Stimulated activated CD8-positive, alpha-beta memory T cell treated with anti-CD3 and anti-CD28 coated beads, Interleukin-15, amount 100 ng/mL, for 48 hours (primary cell): ENCODE data around the gene NHERF2.

Experiments used
- DNase-seq, 2 donors: peaks; one replicate each; pipeline ENCODE4 v3.0.0-alpha.2; 2020; ENCODE audit warnings: low read depth in 2 of 2

Gene NHERF2

DNA sequence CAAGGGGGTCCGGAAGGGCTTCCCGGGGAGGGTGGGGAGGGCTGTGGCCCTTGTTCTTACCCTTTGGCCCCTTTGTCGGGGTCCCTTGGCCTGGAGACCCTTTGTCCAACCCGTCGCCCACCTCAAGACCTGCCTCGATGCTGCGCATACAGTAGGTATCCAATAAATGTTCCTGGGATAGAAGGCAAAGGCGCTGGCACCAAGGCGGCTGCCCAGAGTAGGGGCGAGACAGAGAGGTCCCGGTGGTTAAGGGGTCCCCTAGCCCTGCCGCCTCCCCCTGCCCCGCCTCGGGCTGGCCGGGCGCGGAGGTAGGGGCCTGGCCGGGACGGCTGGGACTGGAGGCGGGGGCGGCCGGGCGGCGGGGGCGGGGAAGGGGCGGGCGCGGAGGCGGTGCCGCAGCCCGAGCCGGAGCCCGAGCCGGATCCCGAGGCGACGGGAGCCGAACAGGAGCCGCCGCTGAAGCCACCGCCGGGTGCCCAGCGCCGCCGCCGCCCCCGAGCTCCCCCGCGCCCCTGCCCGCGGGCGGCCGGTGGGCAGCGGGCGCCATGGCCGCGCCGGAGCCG, at the start of gene NHERF2:
NHERF2 (plus strand) TSS at position 442 of the 563 bp plus-strand sequence; CDS start at position 546, 104 bp downstream.
- DNase-seq = no peak

DNA sequence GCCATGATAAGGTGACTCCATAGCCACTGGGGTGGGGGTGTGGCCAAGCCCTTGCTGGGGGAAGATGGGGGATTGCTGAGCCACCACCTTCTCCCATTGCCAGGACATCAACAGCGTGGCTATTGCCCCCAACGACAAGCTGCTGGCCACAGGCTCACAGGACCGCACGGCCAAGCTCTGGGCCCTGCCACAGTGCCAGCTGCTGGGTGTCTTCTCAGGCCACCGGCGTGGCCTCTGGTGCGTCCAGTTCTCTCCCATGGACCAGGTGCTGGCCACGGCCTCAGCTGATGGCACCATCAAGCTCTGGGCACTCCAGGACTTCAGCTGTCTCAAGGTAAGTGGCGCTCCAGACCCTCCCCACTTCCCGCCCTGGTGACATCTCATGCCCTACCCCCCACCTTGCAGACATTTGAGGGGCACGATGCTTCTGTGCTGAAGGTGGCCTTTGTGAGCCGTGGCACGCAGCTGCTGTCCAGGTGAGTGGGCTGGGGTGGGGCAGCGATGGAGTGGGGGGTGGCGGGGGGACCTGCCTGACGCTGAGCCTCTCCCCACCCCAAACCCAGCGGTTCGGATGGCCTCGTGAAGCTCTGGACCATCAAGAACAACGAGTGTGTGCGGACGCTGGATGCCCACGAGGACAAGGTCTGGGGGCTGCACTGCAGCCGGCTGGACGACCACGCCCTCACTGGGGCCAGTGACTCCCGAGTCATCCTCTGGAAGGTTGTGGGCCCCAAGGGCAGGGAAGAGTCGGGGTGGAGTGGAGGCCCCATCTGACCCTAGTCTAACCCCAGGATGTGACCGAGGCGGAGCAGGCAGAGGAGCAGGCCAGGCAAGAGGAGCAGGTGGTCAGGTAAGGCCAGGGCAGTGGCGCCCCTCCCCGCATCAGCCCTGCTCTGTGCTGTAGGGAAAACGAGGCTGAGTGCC, 49.5 kb upstream of the NHERF2 start:
- DNase-seq = no peak

DNA sequence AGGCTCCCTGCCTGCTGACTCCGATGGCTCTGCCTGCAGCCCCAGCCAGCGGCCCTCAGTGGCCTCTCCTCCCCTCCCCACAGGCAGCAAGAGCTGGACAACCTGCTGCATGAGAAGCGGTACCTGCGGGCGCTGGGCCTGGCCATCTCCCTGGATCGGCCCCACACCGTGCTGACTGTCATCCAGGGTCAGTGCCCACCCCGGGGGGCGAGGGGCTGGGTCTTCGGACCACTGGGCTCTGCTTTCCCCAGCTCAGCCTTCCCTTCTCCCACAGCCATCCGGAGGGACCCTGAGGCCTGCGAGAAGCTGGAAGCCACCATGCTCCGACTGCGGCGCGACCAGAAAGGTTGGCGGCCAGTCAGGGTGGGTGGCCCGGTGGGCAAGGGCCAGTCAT, 48.8 kb upstream of the NHERF2 start:
- DNase-seq = no peak

DNA sequence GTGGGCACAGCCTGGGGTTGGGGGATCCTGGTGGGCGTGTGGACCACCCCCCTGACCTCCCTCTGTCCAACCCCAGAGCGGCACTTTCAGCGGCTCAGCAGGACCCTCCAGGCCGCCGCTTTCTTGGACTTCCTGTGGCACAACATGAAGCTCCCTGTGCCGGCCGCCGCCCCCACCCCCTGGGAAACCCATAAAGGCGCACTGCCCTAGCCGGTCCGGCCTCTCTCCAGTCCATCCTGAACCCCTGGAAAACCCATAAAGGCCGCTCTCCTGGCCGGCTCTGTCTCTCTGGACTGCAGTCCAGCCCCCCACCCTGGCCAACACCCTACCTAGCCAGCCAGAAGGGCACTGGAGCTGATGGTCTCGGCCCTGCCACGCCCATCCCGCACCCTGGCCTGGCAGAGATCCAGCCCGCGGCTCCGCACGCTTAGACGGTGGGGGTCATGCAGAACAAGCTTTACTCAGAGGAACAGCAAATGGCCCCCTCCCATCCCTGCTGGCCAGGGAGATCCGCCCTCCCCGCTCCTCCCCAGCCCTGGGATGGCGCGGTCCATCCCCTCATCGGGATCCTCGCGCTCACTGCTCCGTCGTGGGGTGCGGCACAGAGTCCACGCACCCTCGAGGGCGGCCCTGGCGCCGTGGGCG, 48.1 kb upstream of the NHERF2 start:
- DNase-seq = no peak

DNA sequence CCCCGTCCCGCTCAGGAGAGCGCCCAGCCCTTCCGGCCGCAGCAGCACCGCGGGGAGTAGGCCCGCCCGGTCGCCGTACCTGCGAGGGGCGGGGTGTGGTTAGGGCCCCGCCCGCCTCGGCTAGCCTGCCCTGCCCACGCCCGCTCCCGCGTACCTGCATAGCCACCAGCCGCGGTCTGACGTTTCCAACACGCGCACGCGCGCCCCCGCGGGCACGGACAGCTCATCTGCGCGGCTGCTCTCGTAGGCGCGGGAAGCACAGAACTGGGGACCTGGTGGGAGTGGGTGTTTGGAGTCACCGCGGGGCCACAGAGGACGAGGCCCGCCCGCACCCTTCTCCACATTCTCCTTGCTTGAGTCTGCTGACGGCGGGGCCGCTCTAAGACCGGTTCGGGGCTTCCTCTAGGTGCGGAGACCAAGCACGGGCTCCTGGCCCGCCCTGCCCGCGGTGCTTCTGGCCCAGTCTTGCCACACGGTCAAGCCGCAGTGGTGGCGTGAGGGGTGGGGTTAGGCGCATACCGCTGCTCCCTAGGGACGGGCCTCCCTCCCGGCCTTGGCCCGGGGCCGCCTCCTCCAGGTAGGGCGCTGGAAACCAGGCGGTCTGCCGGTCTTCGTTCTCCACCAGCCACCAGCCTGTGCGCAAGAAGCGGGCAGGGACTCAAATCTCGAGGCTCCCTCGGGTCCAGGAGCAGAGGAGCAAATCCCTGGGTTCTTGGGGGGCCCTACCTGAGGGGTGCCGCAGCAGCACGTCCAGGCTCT, 47.3 kb upstream of the NHERF2 start:
- DNase-seq = no peak

DNA sequence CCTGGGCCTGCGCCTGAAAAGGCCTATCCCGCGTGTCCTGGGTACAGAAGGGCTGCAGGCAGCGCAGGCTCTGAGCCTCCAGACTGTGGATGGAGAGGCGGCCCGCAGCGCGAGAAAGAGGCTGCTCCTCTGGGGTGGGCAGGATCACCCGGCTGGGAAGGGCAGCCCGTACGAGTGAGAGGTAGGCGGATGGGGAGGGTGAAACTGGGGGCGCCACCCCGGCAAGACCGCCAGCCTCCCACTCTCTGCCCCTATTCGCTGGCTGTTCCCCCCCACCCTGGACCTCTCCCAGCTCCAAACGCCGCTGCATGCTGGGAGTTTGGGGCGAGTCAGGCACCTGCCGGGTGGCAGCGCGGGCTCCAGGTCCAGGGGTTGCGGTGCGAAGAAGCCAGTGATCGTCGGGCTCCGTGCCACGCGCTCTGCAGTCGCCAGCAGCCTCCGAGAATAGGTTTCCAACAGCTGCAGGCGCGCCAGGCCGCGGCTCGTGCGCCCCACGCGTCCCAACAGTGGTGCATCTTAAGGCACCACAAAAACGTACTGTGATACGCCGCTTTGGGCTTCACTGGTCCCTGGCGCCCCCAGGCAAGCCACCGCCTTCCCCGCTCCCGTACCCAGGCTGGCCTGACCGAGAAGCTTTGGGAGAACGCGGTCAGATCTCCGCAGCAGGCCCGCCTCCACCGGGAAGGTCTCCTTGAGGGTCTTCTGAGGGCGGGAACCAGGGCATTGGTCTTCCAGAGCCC, 46.5 kb upstream of the NHERF2 start:
- no peak for DNase-seq

DNA sequence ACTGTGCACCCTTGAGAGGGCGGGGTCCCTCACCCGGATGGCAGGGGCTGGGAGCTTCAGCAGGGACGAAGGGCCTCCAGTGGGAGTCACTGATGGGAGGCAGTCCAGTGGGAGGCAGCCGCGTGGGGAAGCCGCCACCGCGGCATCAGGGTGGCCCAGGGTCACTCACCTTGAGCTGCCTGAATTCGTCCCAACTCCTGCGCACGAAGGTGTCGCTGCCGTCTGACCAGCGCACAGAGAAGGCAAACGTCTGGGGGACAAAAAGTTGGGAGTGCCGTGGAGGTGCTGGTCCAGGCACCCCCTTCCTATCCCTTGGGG, 46.0 kb upstream of the NHERF2 start:
- no peak for DNase-seq

DNA sequence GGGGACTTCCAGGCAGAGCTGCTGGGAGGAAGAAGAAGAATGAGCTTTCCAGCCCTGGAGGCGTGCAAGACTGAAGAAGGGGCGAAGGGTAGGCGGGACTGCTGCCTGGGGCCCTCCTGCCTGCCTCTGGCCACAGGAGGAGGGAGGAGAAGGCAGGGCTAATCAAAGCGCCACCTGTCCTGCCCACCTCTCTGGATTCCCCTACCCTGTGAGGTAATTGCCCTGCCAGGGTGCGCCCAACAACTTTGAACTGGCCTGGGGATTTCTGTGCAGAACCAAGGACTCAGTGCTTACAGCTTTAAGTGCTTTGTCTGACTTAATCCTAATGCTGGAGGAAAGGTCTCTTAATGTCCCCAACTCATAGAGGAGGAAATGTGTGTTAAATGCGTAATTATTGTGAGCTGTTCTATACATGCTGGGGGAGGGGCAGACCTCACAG, 45.3 kb upstream of the NHERF2 start, which contains the start of gene NOXO1:
NOXO1 (minus strand) TSS at position 72 of the 439 bp plus-strand sequence. CDS start 290 bp downstream, outside the sequence.
- no peak for DNase-seq

DNA sequence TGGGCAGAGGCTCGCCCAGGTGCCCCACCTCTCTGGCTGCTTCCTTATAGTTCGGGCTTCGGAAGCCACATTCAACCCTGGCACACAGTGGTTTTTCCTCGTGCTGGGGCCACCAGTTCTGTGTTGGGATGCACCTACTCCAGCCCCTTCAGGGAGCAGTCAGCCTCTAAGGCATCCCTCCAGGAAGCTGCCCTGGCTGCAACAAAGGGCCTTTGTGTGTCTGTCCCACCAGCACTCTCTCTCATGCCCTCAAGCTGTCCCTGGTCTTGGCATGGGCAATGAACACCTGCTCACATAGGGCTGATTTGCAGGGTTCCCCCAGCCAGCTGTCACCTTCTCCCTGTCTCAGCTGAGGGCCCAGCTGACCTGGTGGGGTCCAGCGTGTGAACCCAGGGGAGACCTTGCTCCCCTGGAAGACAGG, 44.7 kb upstream of the NHERF2 start:
- no peak for DNase-seq

DNA sequence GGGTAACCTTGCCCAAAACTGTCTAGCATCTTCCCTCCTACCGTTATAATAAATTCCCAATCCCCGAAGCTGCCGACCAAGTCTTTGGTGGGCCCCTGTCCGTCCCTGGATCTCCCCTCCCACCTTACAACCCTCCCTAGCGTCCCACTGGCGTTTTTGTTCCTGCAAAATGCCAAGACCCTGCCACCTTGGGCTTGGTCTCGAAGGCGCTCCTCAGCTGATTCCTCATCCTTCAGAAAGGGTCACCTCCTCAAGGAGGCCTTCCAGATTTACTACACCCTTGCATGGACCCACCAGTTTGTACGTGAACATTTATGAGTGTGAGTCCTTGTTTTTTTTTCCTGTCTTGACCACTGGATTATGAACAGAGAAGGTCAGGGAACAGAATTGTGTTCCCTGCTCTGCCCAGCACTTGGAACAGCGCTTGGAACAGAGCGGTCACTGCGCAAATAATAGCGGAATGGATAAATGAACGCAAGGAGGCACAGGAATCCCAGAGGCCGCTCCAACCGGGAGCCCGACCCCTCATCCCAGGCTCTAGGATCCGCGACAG, 43.6 kb upstream of the NHERF2 start:
- DNase-seq = no peak

DNA sequence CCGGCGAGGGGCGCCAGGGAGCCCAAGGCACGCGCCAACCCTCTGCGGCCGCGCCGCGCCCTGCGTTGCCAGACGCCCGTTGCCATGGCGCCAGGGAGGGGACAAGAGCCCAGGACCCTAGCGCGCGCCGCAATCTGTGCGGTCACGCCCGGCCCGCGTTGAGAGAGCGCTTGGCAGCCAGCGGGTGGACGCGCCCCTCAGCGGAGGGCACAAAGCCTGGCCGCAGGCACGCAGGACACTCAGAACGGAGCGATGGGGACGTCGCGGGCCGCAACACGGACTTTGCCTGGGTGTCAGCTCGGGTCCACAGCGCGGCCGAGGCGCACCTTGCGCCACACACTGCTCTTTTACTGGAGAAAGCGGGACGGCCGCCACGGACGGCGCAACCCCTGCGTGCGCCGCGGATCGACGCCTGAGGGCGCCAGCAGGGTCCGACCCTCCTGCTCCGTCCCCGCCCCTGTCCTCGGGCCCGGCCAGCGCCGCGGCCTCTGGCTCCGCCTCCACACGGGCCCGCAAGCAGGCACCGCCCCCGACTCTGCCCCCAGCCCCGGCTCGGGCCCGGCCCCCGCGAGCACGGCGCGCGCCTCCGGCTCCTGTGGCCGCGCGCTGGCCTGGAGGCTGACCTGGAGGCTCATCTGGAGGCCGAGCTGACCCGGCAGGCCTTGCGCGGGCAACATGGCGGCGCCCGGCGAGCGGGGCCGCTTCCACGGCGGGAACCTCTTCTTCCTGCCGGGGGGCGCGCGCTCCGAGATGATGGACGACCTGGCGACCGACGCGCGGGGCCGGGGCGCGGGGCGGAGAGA, 43.0 kb upstream of the NHERF2 start, which contains the start of gene GFER:
GFER (plus strand) TSS at position 650 of the 803 bp plus-strand sequence; CDS start at position 676, 26 bp downstream.
- DNase-seq = peak; percentile 77 to 79

DNA sequence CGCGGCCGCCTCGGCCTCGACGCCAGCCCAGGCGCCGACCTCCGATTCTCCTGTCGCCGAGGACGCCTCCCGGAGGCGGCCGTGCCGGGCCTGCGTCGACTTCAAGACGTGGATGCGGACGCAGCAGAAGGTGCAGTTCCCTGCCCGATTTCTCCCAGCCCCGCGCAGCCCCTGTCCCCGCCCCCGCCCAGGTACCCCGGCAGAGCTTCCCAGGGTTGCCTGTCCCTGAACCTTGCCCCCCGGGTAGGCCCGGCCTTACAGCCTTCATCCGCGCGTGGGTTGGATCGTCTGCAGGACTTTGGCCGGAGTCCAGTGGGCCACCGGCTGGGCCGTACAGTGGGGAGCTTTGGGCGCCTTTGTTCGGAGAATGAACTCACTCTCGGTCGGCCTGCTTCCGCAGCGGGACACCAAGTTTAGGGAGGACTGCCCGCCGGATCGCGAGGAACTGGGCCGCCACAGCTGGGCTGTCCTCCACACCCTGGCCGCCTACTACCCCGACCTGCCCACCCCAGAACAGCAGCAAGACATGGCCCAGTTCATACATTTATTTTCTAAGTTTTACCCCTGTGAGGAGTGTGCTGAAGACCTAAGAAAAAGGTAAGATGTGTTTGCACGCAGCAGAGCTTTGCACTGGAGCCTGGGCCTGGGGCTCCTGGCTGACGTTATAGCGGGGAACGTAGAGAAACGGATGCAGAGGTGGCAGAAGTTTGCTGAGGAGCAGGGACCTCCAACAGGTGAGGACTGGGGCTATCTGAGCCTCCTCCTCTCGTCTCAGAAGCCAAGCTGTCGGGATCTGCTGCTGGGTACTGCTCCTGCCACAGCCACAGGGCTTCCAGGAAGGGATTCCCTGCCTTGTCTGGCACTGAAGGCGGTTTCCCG, 42.1 kb upstream of the NHERF2 start:
- no peak for DNase-seq

DNA sequence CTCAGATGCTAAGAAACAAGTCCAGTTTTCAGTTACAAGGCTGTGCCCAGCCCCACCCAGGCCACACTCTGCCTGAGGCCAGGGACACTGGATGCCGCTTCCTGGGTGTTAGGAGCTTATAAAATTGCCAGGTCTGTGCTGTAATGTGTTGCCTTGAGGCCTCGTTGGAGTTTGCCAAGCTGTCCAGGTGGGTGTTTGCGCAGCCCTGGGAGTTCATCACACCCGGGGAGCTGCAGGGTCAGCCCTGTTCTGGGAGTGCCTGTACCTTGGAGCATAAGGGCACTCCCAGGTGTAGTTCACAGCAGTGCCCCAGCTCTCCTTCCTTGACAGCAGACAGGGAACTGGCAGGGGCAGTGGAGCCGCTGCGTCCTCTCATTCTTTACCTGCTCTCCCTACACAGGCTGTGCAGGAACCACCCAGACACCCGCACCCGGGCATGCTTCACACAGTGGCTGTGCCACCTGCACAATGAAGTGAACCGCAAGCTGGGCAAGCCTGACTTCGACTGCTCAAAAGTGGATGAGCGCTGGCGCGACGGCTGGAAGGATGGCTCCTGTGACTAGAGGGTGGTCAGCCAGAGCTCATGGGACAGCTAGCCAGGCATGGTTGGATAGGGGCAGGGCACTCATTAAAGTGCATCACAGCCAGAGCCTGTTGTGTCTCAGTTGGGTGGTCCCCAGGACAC, 41.1 kb upstream of the NHERF2 start:
- no peak for DNase-seq

DNA sequence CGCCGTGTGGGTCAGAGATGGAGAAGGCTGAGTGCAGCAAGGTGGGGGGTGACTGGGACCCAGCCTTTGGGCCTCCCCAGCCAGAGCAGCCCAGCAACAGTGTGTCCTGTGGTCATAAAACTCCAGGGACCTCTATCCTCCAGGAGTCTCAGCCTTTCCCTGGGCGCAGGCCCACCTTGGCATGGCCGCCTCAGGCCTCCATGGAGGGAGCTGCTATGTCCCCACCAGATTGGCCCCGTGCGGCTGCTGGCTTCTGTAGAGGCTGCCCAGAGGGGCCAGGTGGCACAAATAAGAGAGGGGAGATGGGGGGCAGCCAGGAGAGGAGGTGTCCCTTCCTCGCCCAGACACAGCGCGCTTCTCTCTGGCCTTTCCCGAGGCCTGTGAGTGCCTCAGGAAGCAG, 39.5 kb upstream of the NHERF2 start:
- no peak for DNase-seq

DNA sequence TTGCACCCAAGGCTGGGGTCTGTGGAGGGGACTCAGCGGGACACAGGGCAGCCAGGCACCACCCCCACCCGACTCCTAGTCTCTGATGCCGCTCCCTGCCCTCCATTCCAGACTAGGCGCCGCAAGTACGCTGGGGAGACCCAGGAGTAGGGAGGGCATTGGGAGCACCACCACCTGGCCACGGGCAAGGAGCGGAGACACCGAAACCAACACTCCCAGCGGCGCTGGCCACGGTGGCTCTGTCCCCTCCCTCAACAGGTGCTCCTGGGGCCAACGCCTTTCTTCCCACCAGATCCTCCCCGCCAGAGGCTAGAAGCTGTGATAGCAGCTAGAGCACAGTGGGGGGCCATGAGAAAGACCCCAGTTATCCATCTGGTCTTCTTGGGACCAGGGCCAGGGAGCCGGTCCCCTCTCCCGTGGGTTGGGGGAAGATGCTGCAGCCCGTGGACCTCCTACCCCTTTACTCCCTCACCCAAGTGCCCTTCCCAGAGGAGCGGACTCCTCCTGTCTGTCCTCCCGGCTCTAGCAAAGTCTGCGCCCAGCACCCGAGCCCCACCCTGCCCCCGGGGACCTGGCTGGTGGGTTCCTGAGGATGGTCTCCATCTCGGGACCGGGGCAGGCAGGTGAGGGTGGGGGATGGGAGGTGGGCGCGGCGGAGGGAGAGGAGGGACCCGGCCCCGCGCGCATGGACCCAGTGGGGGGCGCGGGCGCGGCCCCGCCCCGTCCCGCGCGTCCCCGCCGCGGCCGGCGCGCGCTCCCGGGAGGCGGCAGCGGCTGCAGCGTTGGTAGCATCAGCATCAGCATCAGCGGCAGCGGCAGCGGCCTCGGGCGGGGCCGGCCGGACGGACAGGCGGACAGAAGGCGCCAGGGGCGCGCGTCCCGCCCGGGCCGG, 37.2 kb upstream of the NHERF2 start, which contains the start of gene SYNGR3:
SYNGR3 (plus strand) TSS at position 762 of the 892 bp plus-strand sequence. CDS start 133 bp downstream, outside the sequence.
- DNase-seq = no peak

DNA sequence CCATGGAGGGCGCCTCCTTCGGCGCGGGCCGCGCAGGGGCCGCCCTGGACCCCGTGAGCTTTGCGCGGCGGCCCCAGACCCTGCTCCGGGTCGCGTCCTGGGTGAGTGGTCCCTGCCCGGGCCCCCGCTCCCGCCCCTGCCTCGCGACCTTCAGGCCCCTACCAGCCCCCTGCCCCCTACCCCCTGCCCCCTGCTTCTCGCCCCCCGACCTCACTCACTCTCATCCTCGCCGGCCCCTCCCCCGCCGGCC, 36.7 kb upstream of the NHERF2 start:
- no peak for DNase-seq

DNA sequence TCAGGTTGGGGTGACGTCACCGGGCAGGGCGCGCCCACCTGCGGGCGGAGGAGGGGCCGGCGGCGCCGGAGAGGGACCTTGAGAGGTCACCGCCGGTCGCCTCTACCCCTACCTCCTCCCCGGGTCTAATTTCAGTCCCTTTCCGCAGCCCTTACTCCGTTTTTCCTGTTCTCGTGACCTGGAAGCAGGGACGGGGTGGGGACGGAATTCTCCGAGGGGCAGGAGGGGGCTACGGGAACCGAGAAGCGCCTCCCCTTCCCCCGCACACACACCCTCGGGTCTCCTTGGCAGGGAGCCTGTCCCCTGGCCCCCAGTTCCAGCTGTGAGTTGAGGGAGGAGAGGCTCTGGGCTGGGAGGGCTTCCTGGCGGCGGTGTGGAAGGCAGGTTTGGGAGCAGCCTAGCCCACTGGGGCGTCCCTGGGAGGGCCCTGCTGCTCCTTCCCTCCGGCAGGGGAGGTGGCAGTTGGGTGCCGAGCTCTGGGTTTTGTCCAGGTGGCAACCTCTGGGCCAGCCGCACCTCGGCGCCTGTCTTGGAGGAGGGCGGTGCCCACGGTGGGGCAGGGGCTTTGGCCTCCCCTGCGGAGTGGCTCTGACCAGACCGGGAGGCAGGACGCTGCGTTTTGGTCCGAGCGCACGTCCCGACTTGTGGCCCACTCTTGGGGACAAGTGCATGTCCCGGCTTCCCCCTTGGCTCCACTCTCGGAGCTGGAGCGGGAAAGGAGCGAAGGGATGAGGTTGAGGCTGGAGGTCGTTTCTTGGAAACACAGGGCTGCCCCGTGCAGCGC, 36.2 kb upstream of the NHERF2 start:
- DNase-seq = peak in 1 of 2 donors; percentile 35
